NK-92 (cell line): ENCODE results near the gene ADCY3.
"Not testable (repeated sequence)": the region's sequence is repeated elsewhere in the genome, so short reads cannot be mapped to it uniquely, and the experiment has no call there.

ENCODE experiments used
- DNase-seq: peaks from one replicate; lab custom pipeline; 2025; ENCODE audit not compliant: unreplicated experiment; lab: John Stamatoyannopoulos, UW

The ADCY3 gene

DNA sequence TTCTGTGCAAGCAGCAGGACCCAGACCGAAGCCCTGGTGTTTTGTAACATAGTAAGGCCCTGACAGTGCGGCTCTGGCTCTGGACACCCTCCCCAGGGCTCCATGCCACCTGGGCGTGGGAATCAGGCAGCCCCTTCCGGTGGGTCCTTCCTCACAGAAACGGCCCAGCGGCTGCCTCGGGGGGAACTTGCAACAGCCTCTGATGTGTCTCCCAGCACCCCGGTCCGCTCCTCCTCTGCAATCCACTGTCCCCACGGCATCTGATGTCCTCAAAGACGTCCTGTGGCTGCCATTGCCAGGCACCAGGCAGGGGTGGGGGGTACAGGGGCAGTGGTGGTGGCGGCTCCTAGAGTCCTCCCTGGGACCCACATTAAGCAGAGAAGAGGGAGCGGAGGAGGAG lies 68.0 kb downstream of the ADCY3 start:
- no peak for DNase-seq

DNA sequence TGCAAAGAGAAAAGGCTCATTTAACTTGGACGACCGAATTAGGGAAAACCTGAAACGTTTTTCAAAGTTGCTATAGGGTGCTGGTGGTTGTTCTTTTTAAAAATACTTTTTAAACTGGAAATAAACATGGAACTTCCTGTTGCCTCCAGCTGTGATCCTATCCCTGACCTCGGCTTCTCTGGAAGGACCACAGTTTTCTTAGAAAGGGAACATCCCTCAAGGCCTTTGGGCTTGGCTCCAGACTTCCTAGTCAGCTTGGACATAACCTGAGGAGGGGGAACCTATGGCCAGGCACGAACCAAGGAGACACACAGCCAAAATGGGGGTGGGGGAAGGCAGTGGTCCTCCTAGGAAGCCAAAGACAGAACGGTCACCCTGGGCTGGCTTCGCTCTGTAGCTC lies 69.1 kb downstream of the ADCY3 start:
- DNase-seq: no peak

GRCh38 chr2:24845691-24846090 lies 74.3 kb downstream of the ADCY3 start:
- DNase-seq: no peak

- DNase-seq: no peak
Measured at GRCh38 chr2:24844023-24844685, 75.9 kb downstream of the ADCY3 start.

- no peak for DNase-seq
Measured at GRCh38 chr2:24843330-24843860, 76.6 kb downstream of the ADCY3 start.

GRCh38 chr2:24842081-24843050 lies 77.7 kb downstream of the ADCY3 start:
- DNase-seq: no peak

- DNase-seq: no peak
Measured at GRCh38 chr2:24840962-24841945, 78.8 kb downstream of the ADCY3 start.

DNA sequence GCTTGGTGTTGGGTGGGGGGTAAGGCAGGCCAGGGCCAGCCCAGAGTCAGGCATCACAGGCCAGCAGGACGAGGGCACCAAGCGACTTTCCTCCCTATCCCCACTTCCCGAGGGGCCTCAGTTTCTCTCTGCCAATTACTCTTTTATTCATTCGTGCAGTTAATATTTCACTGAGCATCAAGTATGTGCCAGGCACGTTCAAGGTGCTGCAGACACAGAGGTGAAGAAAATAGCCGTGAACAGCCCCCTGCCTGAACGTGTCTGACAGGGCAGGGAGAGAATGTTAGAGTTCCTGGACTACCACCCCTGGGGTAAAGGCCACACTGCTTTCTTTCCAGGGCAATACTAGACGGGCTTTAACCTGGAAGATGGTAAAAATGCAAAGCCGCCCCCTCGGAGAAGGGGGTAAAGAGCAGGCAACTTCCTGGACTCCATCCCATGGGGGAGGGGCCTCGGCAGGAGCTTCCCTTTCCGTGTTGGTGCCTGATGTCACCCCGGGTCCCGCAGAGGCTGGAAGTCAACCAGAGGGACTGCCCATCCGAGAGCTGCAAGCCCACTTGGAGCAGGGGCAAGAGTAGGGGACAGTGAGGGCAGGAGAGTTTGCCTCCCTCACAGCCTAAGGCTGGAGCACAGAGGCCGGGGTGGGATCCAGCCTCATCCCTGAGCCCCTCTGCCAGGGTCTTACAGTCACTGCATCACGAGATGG lies 79.7 kb downstream of the ADCY3 start:
- no peak for DNase-seq

DNA sequence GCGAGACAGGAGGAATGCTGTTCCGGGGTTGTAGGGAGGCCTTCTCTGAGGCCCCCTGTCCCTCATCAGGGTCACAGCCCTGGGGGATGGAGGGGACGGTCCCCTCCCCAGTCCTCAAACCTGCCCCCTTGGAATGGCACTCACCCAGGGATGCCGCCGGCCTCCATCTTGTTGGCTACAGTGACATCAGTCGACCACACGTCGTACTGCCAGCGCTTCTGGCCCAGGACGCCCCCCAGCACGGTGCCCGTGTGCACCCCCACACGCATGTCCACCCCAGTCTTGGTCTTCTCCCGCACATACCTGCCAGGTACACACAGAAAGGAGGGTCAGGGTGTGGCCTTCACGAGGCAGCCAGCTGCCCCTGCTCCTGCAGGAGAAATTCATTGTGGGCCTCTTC lies 80.3 kb downstream of the ADCY3 start:
- no peak for DNase-seq

DNA sequence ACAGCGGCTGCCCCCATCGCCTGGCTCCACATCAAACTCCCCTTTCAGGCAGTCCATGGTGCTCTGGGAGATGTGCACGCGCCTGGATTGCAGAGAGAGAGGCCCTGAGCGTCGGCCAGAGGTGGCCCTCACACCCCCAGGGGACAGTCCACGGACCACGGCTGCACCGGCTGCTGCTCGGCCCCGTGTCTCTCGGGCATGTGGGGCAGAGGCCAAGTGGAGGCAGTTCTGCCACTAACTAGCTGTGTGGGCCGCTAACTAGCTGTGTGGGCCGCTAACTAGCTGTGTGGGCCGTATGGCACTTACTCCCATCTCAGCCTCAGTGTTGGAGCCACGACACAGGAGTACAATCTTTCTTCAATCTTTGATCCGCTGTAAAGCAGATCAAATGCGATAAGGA lies 81.5 kb downstream of the ADCY3 start:
- DNase-seq: no peak

- DNase-seq: no peak
Measured at GRCh38 chr2:24837996-24838513, 82.0 kb downstream of the ADCY3 start.

DNA sequence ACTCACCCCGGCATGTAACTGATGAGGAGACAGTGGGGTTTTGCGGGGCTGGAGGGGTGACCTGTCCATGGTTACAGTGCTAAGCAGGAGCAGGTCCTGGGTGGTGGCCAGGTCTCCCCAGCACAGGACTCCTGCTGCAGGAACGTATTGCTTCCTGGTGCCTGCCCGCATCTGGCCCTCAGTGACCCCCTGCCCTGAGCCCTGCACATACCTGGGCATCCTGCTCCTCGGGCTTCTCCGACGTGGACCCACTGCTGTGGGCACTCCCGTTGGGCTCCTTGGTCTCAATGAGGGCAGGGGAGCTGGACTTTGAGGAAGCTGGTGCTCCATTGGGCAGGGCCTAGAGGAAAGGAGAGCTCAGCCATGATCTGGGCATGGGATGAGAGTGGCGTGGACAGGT lies 83.3 kb downstream of the ADCY3 start:
- no peak for DNase-seq

- DNase-seq: no peak
Measured at GRCh38 chr2:24836206-24836605, 83.8 kb downstream of the ADCY3 start.

DNA sequence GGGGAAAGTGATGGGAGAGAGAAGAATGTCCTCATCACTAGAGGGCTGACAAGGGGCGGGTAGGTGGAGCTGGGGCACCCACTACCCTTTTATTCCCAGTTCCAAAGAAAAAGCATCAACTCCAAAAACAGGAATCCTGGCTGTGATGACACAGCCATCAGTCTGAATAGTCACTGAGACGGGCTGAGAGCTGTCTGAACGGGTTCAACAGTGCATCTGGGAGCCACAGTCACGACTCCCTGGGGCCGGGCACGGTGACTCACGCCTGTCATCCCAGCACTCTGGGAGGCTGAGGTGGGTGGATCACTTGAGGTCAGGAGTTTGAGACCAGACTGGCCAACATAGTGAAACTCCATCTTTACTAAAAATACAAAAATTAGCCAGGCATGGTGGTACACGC lies 84.6 kb downstream of the ADCY3 start:
- DNase-seq: not testable (repeated sequence)

DNA sequence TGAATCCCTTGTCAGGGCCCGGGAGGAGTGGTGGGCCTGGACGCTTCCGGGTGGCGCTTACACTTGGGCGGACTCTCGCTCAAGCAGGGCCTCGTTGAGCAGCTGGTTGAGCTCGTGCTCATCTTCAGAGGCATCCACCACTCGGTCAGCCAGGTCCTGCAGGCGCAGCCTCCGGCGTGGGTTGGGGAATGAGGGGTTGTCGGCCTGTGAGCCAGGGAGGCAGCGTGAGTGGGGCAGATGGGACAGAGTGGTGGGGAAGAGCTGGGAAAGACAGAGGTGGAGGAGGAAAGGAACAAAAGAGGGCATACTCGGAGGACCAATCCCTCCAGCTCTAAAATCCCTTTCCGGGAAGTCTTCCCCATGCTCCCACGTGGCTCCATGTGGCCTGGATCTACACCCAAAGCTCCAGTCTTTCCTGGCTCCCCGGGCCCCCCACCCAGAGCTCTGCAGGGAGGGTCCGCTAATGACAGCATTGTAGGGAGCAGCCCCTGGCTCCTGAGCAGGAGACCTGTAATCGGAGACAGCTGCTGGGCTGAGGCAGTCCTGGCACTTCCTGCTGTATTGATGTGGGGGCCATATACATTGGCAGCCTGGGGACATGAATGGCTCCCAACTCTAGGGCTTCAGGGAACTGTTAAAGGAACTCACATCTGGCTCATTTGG lies 85.2 kb downstream of the ADCY3 start:
- no peak for DNase-seq

DNA sequence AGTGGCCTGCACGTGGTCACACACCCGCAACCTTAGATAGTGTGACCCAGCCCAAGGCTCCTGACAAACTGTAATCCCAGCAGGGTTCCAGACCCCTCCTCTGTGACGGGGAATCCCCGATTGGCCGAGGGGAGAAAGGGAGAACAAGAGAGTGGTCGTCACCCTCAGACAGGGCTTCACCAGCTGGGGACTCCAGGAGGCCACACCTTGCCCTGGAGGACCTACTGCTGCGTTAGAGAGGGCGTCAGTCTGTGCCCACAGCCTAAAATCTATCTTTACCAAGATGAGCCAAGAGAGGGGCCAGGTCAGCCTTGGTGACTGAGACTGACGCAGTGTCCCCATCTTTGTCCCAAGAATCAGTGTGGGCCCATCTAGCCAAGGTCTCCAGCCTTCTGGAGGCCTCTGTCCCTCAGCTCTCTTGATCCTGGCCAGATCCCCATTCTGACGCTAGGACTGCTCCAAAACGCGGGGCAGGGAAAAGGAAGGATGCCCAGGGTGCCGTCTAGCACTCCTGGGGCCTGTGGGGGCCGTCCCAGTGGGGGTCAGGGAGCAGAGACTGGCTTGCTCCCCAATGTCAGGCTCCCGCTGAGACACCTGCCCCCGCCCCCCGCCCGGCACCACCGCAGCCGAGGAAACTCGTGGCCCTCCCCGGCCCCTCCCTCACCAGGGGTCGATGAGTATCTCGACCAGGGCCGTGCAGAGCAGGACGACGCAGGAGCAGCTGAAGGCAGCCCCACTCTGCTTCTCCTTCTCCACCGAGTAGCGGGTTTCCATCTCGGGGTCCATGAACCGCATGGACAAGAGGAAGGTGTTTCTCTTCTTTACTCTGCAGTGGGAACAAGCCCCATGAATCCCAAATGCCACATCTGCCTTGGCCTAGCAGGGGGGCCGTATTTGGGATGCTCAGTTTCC lies 86.0 kb downstream of the ADCY3 start:
- no peak for DNase-seq

- no peak for DNase-seq
Measured at GRCh38 chr2:24832931-24833701, 86.9 kb downstream of the ADCY3 start.

- DNase-seq: no peak
Measured at GRCh38 chr2:24832521-24832920, 87.5 kb downstream of the ADCY3 start.
